CD1c-positive myeloid dendritic cell (primary cell): ENCODE results near the gene GDF2.

ENCODE experiments used
- DNase-seq: peaks from one replicate; pipeline ENCODE4 v3.0.0-alpha.2; 2016; ENCODE audit errors: extremely low spot score

Gene GDF2

GRCh38 chr10:47368431-47369180, 46.4 kb downstream of the GDF2 start:
- no peak for DNase-seq

GRCh38 chr10:47369251-47369894, 47.1 kb downstream of the GDF2 start:
- DNase-seq, result no peak

GRCh38 chr10:47370015-47370767, 47.9 kb downstream of the GDF2 start:
- no peak for DNase-seq

GRCh38 chr10:47370878-47371277, 48.6 kb downstream of the GDF2 start:
- no peak for DNase-seq

- no peak for DNase-seq
These were observed 49.6 kb downstream of the GDF2 start for GRCh38 chr10:47371629-47372485.

GRCh38 chr10:47372726-47373125, 50.5 kb downstream of the GDF2 start:
- no peak for DNase-seq

- no peak for DNase-seq
These were observed 52.6 kb downstream of the GDF2 start for GRCh38 chr10:47374611-47375536.

GRCh38 chr10:47376522-47377220, 54.4 kb downstream of the GDF2 start:
- no peak for DNase-seq
